ENCODE results near the gene KCNK15.

KCNK15 gene

DNA sequence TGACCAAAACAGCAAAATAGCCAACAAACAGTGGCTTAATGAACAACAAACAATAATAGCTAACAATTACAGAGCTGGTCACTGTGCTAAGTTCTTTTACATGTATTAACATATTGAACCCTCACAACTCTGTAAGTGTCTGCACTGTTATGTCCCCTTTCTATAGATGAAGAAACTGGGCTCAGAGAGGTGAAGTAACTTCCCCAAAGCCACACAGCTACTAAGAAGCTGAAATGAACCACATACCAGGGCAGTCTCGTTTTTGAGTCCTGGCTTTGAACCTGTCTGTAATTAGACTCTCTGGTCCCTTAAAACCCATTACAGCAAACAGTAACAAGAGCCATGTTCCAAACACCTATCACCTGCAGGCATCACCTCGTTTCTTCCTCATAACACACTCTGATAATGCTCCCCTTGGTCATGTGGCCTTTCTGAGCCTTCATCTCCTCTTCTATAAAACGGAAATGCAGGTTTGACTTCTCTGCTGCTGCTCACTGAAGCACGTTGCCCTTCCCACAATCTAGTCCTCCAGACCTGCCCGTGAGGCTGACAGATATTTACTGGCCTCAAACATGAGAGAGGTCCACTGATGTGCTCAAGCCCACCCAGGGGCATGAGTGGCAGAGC is 23.3 kb downstream of the KCNK15 start:
- intact Hi-C loops (cut with micrococcal nuclease), result no loop called here
- Mint-ChIP-seq H3K4me3 (no peak overlapping the region), H3K4me1 (ENCODE audit: low read depth) (no peaks in the 10 kb centered on the region), H3K9me3 (no peaks in the 10 kb centered on the region), H3K27ac (no peak overlapping the region), H3K36me3 (ENCODE audit: low read depth) (no peaks in the 10 kb centered on the region), H3K27me3 (peaks cover 16% of the 10 kb centered on the region)

DNA sequence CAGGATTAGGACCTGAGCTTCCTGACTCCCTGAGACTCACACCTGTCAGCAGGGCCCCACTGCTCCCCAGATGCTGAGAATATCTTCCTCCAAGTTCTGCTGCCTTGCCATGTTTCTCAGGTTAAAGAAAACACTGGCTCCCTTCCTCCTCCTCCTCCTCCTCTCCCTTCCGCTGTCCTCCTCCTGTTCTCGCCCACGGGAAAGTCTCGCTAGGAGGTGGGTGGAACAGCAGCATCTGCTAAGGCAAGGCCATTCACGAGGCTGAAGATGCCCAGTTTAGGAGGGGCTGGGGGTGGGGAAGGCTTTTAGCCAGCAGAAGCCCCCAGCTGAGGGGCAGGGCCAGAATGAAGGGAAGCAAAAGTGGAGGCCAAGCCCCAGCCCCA is 23.8 kb downstream of the KCNK15 start:
- intact Hi-C loops (cut with micrococcal nuclease), result no loop called here
- Mint-ChIP-seq H3K4me3 (no peak overlapping the region), H3K36me3 (ENCODE audit: low read depth) (no peaks in the 10 kb centered on the region), H3K27ac (no peak overlapping the region), H3K27me3 (peaks cover 16% of the 10 kb centered on the region), H3K9me3 (no peaks in the 10 kb centered on the region), H3K4me1 (ENCODE audit: low read depth) (no peaks in the 10 kb centered on the region)

DNA sequence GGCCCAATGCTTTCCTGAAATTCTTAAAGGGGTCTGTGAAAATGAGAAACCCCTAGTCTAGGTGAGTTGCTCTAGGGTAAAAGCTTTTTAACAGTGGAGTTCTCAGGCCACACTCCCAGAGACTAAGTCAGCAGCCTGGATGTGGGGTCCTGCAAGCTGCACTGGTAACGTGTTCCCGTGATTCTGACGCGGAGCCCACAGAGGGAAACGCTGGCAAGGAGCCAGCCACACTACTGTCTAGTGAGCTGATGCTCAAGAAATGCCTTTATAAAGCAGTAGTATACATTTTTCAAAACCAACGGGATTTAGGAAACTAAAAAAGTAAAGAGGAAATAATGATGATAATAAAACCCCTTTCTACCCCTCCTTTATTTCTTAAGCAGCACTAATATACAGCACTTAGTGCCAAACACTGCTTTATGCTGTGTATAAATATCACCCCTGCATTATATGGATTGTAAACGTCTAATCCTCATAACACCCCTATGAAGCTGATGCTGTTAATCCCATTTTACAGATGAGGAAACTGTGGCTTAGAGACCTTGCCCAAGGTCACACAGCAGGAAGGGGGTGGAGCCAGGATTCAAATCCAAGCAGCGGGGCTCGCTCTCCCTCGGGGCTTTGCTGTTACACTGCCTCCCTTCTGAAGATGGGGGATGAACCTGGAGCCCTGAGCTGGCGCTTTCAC is 25.0 kb downstream of the KCNK15 start:
- Mint-ChIP-seq H3K27me3 (peaks cover 15% of the 10 kb centered on the region), H3K9me3 (no peaks in the 10 kb centered on the region), H3K36me3 (ENCODE audit: low read depth) (no peaks in the 10 kb centered on the region), H3K4me1 (ENCODE audit: low read depth) (no peaks in the 10 kb centered on the region), H3K4me3 (no peak overlapping the region), H3K27ac (no peak overlapping the region)
- intact Hi-C loops (cut with micrococcal nuclease), result no loop called here

DNA sequence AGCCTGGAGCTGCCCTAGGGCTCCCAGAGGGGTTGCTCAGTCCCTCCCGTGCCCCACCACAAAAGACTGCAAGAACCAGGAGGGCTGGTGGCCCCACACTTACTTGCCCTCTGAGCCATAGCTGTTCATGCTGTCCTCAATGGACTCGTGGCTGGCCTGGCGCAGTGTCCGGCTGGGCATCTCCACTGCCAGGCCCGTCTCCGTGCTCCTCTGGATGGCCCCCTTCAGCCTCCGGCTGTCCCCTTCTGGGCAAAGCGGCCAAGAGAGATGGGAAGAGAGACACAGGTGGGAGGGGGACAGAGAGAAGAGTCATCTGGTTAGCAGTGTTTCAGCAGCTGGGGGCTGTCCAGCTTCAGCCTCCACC is 25.5 kb downstream of the KCNK15 start:
- Mint-ChIP-seq H3K4me3 (no peak overlapping the region), H3K4me1 (ENCODE audit: low read depth) (no peaks in the 10 kb centered on the region), H3K27ac (no peak overlapping the region), H3K36me3 (ENCODE audit: low read depth) (no peaks in the 10 kb centered on the region), H3K9me3 (no peaks in the 10 kb centered on the region), H3K27me3 (peaks cover 13% of the 10 kb centered on the region)
- intact Hi-C loops (cut with micrococcal nuclease), result no loop called here

DNA sequence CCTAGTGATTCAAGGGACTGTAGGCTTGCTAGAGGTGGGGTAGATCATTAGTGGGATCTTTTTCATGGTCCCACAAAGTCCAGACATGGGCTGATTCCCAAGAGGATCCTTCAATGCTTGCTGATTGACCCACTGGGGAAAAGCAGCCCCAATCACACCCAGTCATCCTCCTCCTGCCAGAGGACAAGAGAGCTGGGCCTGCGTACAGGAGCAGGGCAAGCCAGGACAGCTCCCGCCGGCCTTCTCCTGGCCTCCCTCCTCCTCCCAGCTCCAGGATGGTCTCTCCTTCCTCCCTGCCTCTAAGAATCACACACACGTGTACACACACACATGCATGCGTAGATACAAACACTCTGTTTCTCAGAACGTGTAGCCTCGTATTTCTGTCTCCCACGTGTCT is 27.0 kb downstream of the KCNK15 start:
- no peaks in the 10 kb centered on the region for H3K4me1 Mint-ChIP-seq (ENCODE audit: low read depth)
- intact Hi-C loops (cut with micrococcal nuclease), result no loop called here
- H3K27ac Mint-ChIP-seq, result no peak overlapping the region
- no peaks in the 10 kb centered on the region for H3K9me3 Mint-ChIP-seq
- H3K27me3 Mint-ChIP-seq, result peaks cover 13% of the 10 kb centered on the region
- no peak overlapping the region for H3K4me3 Mint-ChIP-seq
- H3K36me3 Mint-ChIP-seq (ENCODE audit: low read depth), result no peaks in the 10 kb centered on the region

DNA sequence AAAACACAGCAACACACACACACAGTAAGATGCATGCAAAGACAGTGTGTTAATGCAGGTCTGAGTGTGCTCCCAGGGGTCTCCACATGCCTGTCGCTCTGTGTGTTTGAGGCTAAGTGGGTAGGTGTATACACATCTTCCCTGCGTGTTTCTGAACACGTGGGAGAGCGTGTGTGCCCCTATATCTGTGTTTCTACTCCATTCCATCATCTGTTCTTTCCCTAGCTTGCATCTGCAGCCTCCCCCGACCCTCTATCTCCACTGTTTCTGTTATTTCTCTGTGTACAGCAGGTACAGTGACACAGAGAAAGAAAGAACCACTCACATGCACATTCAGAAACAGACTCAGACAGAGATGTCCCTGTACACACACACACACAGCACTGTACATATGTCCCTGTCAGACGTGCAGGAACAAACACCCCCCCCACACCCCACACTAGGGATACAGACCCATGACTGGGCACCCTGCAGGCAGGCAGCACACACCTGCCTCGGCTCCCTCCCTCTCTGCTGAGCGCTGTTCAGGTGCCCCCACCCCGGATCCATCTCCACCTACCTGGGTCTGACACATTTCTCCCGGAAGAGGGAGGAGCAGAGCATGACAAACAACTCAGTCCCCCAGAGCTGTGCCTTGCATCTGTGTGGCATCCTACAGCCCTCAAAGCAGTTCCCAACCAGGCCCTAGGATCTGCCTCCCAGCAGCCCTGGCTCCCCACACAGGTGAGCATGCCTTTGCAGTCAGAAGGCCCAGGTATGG is 27.6 kb downstream of the KCNK15 start:
- H3K4me3 Mint-ChIP-seq, result no peak overlapping the region
- intact Hi-C loops (cut with micrococcal nuclease), result no loop called here
- no peaks in the 10 kb centered on the region for H3K36me3 Mint-ChIP-seq (ENCODE audit: low read depth)
- peaks cover 12% of the 10 kb centered on the region for H3K27me3 Mint-ChIP-seq
- H3K4me1 Mint-ChIP-seq (ENCODE audit: low read depth), result no peaks in the 10 kb centered on the region
- H3K27ac Mint-ChIP-seq, result no peak overlapping the region
- no peaks in the 10 kb centered on the region for H3K9me3 Mint-ChIP-seq

DNA sequence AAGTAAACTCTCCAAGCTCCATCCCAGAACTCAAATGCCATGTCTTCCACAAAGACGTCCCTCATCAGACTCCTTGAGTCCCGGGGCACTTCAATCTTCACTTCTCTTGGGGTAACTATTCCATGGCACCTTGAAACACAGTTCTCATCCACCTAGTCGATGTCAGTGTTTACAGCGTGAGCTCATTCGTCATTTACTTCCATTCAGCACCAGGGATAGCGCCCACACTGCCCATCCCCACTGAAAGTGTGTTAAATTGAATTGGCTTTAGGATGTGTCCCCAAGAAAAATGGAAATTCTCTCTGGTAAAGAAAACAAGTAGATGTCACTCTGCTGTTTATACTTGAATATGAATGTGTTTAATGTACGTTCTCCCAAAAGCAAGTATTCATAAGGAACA is 31.3 kb downstream of the KCNK15 start:
- Mint-ChIP-seq H3K27me3 (peaks cover 1% of the 10 kb centered on the region), H3K4me1 (ENCODE audit: low read depth) (no peaks in the 10 kb centered on the region), H3K9me3 (no peaks in the 10 kb centered on the region), H3K27ac (no peak overlapping the region), H3K4me3 (no peak overlapping the region), H3K36me3 (ENCODE audit: low read depth) (no peaks in the 10 kb centered on the region)
- intact Hi-C loops (cut with micrococcal nuclease), result no loop called here

DNA sequence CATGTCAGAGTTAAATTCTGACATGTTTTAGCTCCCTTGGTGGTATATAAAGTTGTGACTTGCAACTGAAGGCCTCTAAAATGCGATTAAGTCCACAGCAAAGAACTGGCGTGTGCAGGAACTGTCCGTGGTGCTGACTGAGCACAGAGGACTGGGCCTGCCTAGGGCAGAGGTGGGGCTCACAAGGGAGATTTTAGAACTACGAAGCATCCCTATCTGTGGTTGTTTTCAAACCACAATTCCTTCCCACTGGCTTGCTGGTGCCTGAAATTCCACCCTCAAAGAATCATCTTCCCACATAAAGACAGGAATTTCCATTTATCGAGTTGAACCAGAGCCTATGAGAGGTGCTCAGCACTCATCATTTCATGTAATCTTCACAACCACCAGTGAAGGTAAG is 34.6 kb downstream of the KCNK15 start:
- Mint-ChIP-seq H3K36me3 (ENCODE audit: low read depth) (no peaks in the 10 kb centered on the region), H3K4me3 (no peak overlapping the region), H3K27me3 (peaks cover 1% of the 10 kb centered on the region), H3K9me3 (no peaks in the 10 kb centered on the region), H3K27ac (no peak overlapping the region), H3K4me1 (ENCODE audit: low read depth) (no peaks in the 10 kb centered on the region)
- intact Hi-C loops (cut with micrococcal nuclease), result no loop called here

DNA sequence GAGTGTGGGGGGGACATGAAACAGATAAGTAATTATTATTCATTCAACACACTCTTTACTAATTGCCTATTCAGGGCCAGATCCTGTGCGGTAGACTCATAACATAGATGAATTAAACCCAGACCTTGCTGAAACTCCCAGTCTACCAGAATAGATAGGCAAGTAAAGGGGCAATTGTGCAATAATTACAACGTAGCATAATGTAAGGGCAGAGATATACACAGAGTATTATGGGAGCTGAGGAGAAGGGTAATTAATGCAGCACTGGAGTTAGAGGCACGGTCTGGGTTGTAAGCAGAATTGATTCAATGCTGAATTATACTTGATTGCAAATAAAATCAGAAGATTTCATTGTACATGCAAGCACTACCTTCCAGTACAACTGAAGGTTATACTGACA is 35.5 kb downstream of the KCNK15 start:
- no peaks in the 10 kb centered on the region for H3K36me3 Mint-ChIP-seq (ENCODE audit: low read depth)
- H3K9me3 Mint-ChIP-seq, result no peaks in the 10 kb centered on the region
- no peak overlapping the region for H3K27ac Mint-ChIP-seq
- intact Hi-C loops (cut with micrococcal nuclease), result no loop called here
- no peak overlapping the region for H3K4me3 Mint-ChIP-seq
- no peaks in the 10 kb centered on the region for H3K4me1 Mint-ChIP-seq (ENCODE audit: low read depth)
- peaks cover 1% of the 10 kb centered on the region for H3K27me3 Mint-ChIP-seq

DNA sequence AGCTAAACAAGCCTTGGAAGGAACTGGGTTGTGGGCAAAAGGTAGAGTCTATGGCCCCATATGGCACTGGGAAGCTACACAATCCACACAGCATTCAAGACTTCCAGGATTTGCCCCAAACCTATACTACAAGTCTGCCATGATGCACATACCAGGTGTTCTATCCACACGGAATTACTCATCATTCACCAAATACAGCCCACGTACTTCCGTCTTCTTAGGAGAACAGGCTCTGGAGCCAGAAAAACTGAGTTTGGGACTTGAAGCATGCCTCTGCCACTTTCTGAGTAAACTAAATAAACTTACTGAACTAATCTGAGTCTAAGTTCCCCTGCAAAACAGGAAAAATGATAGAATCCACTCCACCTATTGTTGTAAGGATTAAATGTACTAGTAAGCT is 36.1 kb downstream of the KCNK15 start:
- no peaks in the 10 kb centered on the region for H3K36me3 Mint-ChIP-seq (ENCODE audit: low read depth)
- intact Hi-C loops (cut with micrococcal nuclease), result no loop called here
- H3K4me3 Mint-ChIP-seq, result no peak overlapping the region
- H3K27ac Mint-ChIP-seq, result no peak overlapping the region
- no peaks in the 10 kb centered on the region for H3K4me1 Mint-ChIP-seq (ENCODE audit: low read depth)
- no peaks in the 10 kb centered on the region for H3K9me3 Mint-ChIP-seq
- H3K27me3 Mint-ChIP-seq, result peaks cover 3% of the 10 kb centered on the region

DNA sequence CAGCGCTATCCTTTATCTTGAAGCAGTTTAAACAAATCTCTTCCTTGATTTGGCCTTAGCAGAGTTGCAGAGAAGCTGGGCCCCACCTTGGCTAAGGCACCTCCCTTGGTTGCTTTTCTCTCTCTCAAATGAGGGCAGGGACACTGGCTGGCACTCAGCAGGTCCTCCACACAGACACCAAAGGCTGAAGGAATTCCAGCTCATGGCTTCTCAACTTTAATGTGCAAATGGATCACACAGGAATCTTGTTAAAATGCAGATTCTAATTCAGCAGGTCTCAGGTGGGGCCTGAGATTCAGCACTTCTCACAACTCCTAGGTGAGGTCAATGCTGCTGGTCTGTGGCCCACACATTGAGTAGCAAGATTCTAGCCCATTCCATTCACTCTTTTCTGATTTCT is 39.0 kb downstream of the KCNK15 start:
- H3K27me3 Mint-ChIP-seq, result peaks cover 8% of the 10 kb centered on the region
- H3K4me1 Mint-ChIP-seq (ENCODE audit: low read depth), result no peaks in the 10 kb centered on the region
- H3K36me3 Mint-ChIP-seq (ENCODE audit: low read depth), result no peaks in the 10 kb centered on the region
- H3K9me3 Mint-ChIP-seq, result no peaks in the 10 kb centered on the region
- no peak overlapping the region for H3K27ac Mint-ChIP-seq
- intact Hi-C loops (cut with micrococcal nuclease), result no loop called here
- H3K4me3 Mint-ChIP-seq, result no peak overlapping the region

DNA sequence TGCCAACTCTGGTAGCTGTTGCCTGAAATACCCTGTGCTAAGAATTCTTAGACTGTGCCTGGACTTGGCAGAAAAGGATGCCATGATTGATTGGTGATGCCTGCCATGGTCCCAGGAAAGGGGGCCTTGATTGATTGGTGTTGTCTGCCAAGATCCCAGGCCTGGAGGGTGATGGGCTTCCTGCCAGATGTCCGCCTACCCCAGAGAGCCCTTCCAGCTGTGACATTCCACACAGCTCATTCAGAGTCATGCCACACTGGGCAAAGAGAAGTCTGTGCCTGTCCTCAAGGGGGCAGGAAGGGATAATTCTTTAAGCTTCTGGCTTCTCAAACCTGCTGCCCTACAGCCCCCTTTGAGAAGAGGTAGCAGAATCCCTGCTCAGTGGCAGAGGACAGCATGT is 40.1 kb downstream of the KCNK15 start:
- Mint-ChIP-seq H3K9me3 (no peaks in the 10 kb centered on the region), H3K36me3 (ENCODE audit: low read depth) (no peaks in the 10 kb centered on the region), H3K27ac (no peak overlapping the region), H3K4me1 (ENCODE audit: low read depth) (no peaks in the 10 kb centered on the region), H3K4me3 (no peak overlapping the region), H3K27me3 (peaks cover 11% of the 10 kb centered on the region)
- intact Hi-C loops (cut with micrococcal nuclease), result no loop called here

DNA sequence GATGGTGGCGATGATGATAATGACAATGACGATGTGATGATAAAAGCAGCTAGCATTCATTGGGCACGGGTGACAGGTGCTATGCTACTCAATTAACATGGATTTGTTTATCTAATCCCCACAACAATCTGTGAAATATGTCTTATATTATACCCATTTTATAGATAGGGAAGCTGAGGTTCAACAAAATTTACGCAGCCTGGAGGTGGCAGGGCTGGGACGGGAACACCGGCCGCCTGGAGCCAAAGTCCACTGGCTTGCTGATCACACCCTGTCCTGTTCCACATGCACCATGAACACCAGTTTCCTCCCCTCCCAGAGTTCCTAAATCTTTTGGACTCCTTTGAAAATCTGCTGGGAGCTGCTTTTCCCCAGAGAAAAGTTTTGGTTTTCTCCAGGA is 41.6 kb downstream of the KCNK15 start:
- intact Hi-C loops (cut with micrococcal nuclease), result no loop called here
- H3K4me3 Mint-ChIP-seq, result no peak overlapping the region
- peaks cover 11% of the 10 kb centered on the region for H3K27me3 Mint-ChIP-seq
- no peak overlapping the region for H3K27ac Mint-ChIP-seq
- no peaks in the 10 kb centered on the region for H3K9me3 Mint-ChIP-seq
- H3K36me3 Mint-ChIP-seq (ENCODE audit: low read depth), result no peaks in the 10 kb centered on the region
- H3K4me1 Mint-ChIP-seq (ENCODE audit: low read depth), result no peaks in the 10 kb centered on the region

DNA sequence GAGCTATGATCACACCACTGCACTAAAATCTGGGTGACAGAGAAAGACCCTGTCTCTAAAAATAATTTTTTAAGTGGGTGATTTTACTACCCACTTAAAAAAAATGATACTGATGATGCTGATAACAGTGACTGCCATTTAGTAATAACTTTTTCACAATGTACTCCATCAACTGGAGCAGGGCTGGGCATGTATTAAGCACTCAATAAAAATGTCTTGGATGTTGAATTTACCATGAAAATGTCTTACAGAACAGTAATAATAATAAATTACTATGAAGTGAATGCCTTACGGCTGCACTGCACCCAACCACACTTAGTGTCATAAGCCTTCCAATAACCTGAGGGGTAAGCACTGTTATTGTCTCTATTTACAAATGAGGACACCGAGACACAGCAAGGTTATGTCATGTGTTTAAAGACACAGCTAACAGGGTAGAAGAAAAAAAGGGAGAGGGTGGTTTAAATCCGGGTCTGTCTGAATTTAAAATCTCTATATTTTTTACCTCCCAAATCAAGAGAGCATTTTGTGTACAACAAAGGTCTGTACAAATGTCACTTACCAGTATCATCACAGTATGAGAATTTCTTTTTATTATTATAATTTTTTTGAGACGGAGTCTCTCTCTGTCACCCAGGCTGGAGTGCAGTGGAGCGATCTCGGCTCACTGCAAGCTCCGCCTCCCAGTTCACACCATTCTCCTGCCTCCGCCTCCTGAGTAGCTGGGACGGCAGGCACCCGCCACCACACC is 43.2 kb downstream of the KCNK15 start:
- peaks cover 11% of the 10 kb centered on the region for H3K27me3 Mint-ChIP-seq
- intact Hi-C loops (cut with micrococcal nuclease), result no loop called here
- no peak overlapping the region for H3K27ac Mint-ChIP-seq

More for the DNA sequence above, 43.2 kb downstream of the KCNK15 start:
- H3K36me3 Mint-ChIP-seq (ENCODE audit: low read depth), result no peaks in the 10 kb centered on the region
- H3K9me3 Mint-ChIP-seq, result no peaks in the 10 kb centered on the region
- H3K4me3 Mint-ChIP-seq, result no peak overlapping the region
- H3K4me1 Mint-ChIP-seq (ENCODE audit: low read depth), result no peaks in the 10 kb centered on the region

Data from dendritic cell treated with granulocyte-macrophage colony-stimulating factor and Interleukin-4, amounts not matched to agents 40 ng/mL and 50 ng/mL, for 4 days (primary cell).